Measurements from ENCODE around the gene PARPBP.

The PARPBP gene

GRCh38 chr12:102204025-102204424 lies 84.0 kb downstream of the PARPBP start:
- no peak overlapping the region for H3K9ac ChIP-seq (ENCODE audit: low read depth, low read length, poor library complexity, severe bottlenecking)
- no peak overlapping the region for H3K4me3 ChIP-seq (ENCODE audit: low read length, poor library complexity, severe bottlenecking)
- no peaks in the 10 kb centered on the region for H3K9me2 ChIP-seq (replicated peaks; ENCODE audit: low read depth, low read length)
- H2AFZ ChIP-seq (ENCODE audit: low read length): no peak overlapping the region
- peaks cover 7% of the 10 kb centered on the region; the same call in 1 of the 2 replicates for H3K36me3 ChIP-seq (ENCODE audit: insufficient read depth, low read length)
- no peaks in the 10 kb centered on the region for H3K9me3 ChIP-seq (ENCODE audit: insufficient read depth, low read depth, low read length)
- H3F3A ChIP-seq (ENCODE audit: low read depth): no peaks in the 10 kb centered on the region
- H3K4me2 ChIP-seq (ENCODE audit: low read depth, low read length, poor library complexity, severe bottlenecking): no peak overlapping the region
- no peaks in the 10 kb centered on the region for H3K4me1 ChIP-seq (ENCODE audit: insufficient read depth, low read length, poor library complexity, severe bottlenecking)
- TF ChIP-seq EZH2phosphoT487 (IDR thresholded peaks at IDR 0.05; ENCODE audit: borderline replicate concordance): no peak
- TF ChIP-seq, protein P1, sequence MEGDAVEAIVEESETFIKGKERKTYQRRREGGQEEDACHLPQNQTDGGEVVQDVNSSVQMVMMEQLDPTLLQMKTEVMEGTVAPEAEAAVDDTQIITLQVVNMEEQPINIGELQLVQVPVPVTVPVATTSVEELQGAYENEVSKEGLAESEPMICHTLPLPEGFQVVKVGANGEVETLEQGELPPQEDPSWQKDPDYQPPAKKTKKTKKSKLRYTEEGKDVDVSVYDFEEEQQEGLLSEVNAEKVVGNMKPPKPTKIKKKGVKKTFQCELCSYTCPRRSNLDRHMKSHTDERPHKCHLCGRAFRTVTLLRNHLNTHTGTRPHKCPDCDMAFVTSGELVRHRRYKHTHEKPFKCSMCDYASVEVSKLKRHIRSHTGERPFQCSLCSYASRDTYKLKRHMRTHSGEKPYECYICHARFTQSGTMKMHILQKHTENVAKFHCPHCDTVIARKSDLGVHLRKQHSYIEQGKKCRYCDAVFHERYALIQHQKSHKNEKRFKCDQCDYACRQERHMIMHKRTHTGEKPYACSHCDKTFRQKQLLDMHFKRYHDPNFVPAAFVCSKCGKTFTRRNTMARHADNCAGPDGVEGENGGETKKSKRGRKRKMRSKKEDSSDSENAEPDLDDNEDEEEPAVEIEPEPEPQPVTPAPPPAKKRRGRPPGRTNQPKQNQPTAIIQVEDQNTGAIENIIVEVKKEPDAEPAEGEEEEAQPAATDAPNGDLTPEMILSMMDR (conservative IDR thresholded peaks at IDR 0.05; ENCODE audit: low read length): no peak
- H4K20me1 ChIP-seq (ENCODE audit: insufficient read depth, low read length, poor library complexity, severe bottlenecking): no peaks in the 10 kb centered on the region
- no peaks in the 10 kb centered on the region for H3K79me2 ChIP-seq (ENCODE audit: insufficient read depth, low read length)
- H3K27me3 ChIP-seq (ENCODE audit: insufficient read depth, low read length, poor library complexity, severe bottlenecking): no peaks in the 10 kb centered on the region

DNA sequence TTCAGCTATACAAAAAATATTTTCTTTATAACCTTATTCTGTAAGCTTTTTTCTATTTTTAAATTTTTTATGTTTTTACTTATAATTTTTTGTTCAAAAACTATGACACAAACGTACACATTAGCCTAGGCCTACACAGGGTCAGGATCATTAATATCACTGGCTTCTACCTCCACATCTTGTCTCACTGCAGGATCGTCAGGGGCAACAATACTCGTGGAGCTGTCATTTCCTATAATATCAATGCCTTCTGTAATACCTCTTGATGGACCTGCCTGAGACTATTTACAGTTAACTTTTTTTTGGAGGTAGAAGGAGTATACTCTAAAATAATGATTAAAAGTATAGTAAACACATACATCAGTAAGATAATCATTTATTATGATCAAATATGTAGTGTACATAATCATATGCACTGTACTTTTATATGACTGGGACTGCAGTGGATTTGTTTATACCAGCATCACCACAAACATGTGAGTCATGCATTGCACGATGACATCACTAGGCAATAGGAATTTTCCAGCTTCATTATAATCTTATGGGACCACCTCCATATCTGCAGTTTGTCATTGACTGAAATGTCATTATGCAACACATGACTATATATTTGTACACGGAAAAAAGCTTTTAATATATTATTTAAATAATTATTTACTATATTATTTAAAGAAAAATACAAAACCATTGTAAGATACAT lies 96.2 kb downstream of the PARPBP start:
- Histone ChIP-seq H3K4me1 (ENCODE audit: insufficient read depth, low read length, poor library complexity, severe bottlenecking) (no peaks in the 10 kb centered on the region), H3K4me3 (ENCODE audit: low read length, poor library complexity, severe bottlenecking) (no peak overlapping the region), H3K9me3 (ENCODE audit: insufficient read depth, low read depth, low read length) (no peaks in the 10 kb centered on the region), H3K9me2 (replicated peaks; ENCODE audit: low read depth, low read length) (no peaks in the 10 kb centered on the region), H3K4me2 (ENCODE audit: low read depth, low read length, poor library complexity, severe bottlenecking) (no peak overlapping the region), H3F3A (ENCODE audit: low read depth) (no peaks in the 10 kb centered on the region), H3K27me3 (ENCODE audit: insufficient read depth, low read length, poor library complexity, severe bottlenecking) (no peaks in the 10 kb centered on the region), H2AFZ (ENCODE audit: low read length) (no peak overlapping the region), H3K79me2 (ENCODE audit: insufficient read depth, low read length) (no peaks in the 10 kb centered on the region), H3K9ac (ENCODE audit: low read depth, low read length, poor library complexity, severe bottlenecking) (no peak overlapping the region), H4K20me1 (ENCODE audit: insufficient read depth, low read length, poor library complexity, severe bottlenecking) (no peaks in the 10 kb centered on the region), H3K36me3 (ENCODE audit: insufficient read depth, low read length) (no peaks in the 10 kb centered on the region)
- TF ChIP-seq EZH2phosphoT487 (IDR thresholded peaks at IDR 0.05; ENCODE audit: borderline replicate concordance): no peak
- TF ChIP-seq, protein P1 (conservative IDR thresholded peaks at IDR 0.05; ENCODE audit: low read length): no peak

DNA sequence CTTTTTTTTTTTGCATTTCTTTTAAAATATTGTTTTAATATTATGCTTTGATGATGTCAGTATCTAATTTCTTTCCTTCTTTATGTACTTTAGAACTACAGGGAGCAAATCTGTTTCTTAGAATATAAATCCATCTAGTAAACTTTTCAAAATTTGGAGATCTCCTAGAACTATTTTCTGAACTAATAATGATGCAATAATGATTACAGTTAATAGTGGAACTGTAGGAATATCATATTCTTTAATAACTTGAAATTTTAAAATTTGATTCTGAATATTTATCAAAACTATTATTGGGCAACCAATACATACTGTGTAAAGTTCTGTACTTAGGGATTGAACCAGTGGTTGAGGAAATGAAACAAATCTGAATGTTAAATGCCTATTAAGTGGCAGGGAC lies 100.8 kb downstream of the PARPBP start:
- H3K79me2 ChIP-seq (ENCODE audit: insufficient read depth, low read length): no peaks in the 10 kb centered on the region
- H3K4me1 ChIP-seq (ENCODE audit: insufficient read depth, low read length, poor library complexity, severe bottlenecking): no peaks in the 10 kb centered on the region
- H3K4me2 ChIP-seq (ENCODE audit: low read depth, low read length, poor library complexity, severe bottlenecking): no peak overlapping the region
- no peaks in the 10 kb centered on the region for H3F3A ChIP-seq (ENCODE audit: low read depth)
- H2AFZ ChIP-seq (ENCODE audit: low read length): no peak overlapping the region
- H3K9ac ChIP-seq (ENCODE audit: low read depth, low read length, poor library complexity, severe bottlenecking): no peak overlapping the region
- no peaks in the 10 kb centered on the region for H3K9me2 ChIP-seq (replicated peaks; ENCODE audit: low read depth, low read length)
- no peaks in the 10 kb centered on the region for H3K36me3 ChIP-seq (ENCODE audit: insufficient read depth, low read length)
- no peak overlapping the region for H3K4me3 ChIP-seq (ENCODE audit: low read length, poor library complexity, severe bottlenecking)
- H4K20me1 ChIP-seq (ENCODE audit: insufficient read depth, low read length, poor library complexity, severe bottlenecking): no peaks in the 10 kb centered on the region
- no peaks in the 10 kb centered on the region for H3K27me3 ChIP-seq (ENCODE audit: insufficient read depth, low read length, poor library complexity, severe bottlenecking)
- no peaks in the 10 kb centered on the region for H3K9me3 ChIP-seq (ENCODE audit: insufficient read depth, low read depth, low read length)
- TF ChIP-seq EZH2phosphoT487 (IDR thresholded peaks at IDR 0.05; ENCODE audit: borderline replicate concordance): no peak
- TF ChIP-seq, protein P1 (conservative IDR thresholded peaks at IDR 0.05; ENCODE audit: low read length): no peak

Measured in Loucy (cell line).